Measurements from ENCODE around the gene ARMH4.

The ARMH4 gene

DNA sequence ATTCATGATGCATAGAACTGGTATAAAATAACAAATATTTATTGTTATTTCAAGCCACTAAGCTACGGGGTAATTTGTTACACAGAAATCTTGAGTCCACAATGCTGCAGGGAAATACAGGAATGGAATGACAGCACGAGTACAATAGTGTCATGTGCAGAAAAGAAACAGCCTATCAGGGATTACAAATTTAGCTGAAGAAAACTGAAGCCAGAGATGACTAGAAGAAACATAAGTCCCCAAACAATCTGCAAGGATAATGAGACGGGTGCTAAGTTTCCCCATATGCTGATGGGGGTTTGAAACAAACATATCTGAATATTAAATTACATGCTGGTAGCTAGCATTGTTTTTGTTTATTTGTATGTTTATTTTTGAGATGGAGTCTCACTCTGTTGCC is 8.9 kb downstream of the ARMH4 start:
- H3K27ac ChIP-seq, result no peak overlapping the region
- TF ChIP-seq, protein P1, sequence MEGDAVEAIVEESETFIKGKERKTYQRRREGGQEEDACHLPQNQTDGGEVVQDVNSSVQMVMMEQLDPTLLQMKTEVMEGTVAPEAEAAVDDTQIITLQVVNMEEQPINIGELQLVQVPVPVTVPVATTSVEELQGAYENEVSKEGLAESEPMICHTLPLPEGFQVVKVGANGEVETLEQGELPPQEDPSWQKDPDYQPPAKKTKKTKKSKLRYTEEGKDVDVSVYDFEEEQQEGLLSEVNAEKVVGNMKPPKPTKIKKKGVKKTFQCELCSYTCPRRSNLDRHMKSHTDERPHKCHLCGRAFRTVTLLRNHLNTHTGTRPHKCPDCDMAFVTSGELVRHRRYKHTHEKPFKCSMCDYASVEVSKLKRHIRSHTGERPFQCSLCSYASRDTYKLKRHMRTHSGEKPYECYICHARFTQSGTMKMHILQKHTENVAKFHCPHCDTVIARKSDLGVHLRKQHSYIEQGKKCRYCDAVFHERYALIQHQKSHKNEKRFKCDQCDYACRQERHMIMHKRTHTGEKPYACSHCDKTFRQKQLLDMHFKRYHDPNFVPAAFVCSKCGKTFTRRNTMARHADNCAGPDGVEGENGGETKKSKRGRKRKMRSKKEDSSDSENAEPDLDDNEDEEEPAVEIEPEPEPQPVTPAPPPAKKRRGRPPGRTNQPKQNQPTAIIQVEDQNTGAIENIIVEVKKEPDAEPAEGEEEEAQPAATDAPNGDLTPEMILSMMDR (conservative IDR thresholded peaks at IDR 0.05), result no peak

DNA sequence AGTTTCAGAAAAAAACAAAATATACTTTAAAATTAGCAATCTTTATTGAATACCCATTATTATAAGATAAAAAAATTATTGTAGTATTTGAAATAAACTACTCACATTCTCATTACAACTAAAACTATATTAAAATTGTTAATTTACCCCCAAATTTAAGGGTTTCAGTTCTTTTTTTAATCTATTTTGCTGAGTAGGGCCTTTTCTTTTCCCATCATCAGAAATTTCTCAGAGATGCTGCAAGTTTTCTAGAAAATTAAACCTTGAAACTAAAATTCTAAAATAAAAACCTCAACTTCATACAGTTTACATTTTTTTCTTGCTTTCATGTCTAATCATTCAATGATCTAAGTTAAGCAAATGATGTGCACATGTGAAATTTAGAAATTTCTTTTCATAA is 10.1 kb downstream of the ARMH4 start:
- no peak overlapping the region for H3K27ac ChIP-seq
- TF ChIP-seq, protein P1 (conservative IDR thresholded peaks at IDR 0.05), result no peak

DNA sequence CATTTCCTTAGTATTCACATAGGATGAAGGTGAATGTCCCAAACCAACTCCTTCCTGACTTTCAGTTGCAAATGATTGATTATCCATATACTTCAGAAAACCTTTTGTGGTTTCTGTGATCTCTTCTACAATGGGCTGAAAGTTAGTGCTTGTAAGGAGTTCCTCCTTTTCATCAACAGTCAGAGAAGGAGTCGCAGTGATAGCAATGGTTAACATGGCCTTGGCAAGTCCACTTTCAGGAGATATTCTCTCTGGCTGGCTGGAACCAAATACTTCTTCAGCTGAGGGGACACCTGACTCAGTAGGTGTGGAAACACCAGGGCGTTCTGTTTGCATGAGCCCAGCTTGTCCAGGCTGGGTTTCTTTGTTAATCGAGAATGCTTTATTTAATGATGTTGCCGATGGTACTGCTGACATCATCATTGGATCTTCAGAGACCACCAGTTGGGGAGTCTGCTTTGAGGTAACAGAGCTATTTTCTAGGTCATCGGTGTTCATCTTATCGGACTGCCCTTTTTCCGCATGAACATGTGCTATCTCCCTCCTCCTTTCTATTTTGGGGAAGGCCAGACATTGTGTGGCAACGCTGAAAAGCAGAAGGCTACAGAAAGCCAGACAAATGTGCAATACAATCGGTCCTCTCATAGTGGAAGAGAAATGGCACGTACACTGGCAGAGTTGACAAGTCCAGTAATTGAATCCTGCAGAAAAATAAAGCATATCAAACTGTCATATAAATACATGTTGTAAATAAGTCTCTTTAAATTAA is 13.1 kb downstream of the ARMH4 start:
- no peak overlapping the region for H3K27ac ChIP-seq
- TF ChIP-seq, protein P1 (conservative IDR thresholded peaks at IDR 0.05), result no peak

DNA sequence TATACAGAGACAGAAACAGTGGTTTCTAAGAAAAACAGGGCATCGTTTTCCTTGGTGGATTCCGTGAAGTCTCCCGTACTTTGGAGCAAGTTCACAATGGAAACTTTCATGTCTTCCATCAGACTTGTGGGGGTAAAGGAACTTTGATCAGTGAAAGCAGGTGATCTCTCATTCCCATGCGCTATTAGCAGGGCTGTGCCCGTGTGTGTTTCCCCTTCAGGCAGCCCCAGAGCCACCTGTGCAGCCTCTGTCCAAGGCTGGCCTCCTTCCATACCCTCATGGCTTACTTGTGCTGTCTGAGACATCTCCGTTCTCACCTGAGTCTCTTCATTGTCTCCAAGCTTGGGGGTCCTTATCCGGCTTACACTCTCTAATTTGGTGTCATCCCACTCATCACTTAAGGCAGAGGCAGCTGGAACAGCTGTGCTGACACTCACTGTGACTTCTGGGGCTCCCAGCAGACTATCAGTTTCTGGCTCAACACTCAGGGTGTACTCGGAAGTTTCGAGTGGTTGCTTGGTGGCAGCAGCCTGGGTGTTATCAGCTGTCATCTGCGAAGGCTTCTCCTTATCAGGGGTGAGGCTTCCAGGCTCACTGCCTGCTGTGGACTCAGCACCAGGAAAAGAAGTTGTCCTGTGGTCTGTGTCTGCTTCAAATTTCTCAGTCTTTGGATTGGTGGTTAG is 13.8 kb downstream of the ARMH4 start:
- H3K27ac ChIP-seq, result no peak overlapping the region
- TF ChIP-seq, protein P1 (conservative IDR thresholded peaks at IDR 0.05), result no peak

DNA sequence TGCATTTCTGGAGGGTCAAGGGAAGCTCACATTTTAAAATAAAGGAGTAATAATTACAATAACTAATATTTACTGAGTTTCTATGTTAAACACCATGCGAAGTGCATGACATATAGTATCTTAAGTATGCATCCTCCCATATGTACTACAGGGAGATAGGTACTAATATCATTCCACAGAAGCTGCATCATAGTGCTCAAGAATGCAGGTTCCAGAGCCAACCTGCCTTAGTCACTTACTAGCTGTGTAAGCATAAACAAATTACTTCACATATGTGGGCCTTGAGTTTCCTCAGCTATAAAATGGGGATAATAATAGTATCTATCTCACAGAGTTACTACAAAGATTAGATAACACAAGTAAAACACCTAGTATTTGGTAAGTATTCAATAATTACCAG is 18.3 kb downstream of the ARMH4 start:
- no peak overlapping the region for H3K27ac ChIP-seq
- TF ChIP-seq, protein P1 (conservative IDR thresholded peaks at IDR 0.05), result no peak

DNA sequence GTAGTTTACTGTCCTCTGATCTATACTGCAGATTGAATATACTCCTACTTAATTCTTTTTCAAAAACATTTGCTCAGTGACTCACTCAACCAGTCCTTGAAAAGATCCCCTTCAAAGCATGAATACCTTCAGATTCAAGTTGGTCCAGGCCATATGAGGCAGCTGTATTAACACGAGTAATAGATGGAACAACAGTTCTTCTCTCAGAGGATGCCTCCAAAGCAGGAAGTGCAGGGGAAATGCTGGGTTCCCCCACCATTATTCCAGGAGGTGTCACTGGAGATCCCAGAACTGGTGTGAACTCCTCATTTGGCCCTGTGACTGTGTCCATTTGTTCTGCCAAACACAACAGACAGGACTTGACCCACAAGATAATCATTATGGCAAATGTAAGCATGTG is 20.6 kb downstream of the ARMH4 start:
- TF ChIP-seq, protein P1 (conservative IDR thresholded peaks at IDR 0.05), result no peak

DNA sequence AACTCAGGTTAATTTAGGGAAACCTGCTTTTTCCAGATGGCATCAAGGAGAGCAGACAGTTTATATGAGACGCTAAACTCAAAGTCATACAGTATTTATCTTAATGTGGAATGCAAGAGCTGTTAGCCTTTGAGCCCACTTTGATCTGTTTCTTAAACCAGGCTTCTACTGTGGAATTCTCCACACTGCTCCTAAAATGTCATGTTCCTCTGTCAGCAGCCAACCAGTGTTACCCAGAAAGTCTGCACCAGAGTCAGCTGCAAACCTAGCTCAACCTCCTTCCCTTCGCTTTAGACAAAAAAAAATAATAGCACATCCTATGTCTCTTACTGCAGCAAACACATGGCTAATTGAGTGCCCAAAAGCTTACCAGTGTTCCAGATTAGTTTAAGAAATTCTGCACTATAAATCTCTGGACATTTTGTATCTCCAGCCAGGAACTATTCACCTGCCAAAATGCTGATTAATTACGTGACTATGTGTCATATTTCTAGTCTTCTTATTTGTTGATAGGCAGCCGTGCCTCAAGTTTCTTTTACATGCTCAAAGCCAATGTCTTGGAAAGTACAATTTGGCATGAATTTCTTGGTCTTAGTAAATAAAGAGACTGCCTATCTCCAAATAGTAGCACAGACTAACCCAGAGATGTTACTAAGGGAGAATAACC is 21.8 kb downstream of the ARMH4 start:
- H3K27ac ChIP-seq, result no peak overlapping the region
- TF ChIP-seq, protein P1 (conservative IDR thresholded peaks at IDR 0.05), result no peak

More for the DNA sequence above, 20.6 kb downstream of the ARMH4 start:
- no peak overlapping the region for H3K27ac ChIP-seq

Data from VCaP (cell line).